RWPE2 (cell line): ENCODE measurements around the gene RPL4.
"Not testable (repeated sequence)": the region's sequence is repeated elsewhere in the genome, so short reads cannot be mapped to it uniquely, and the experiment has no call there.

Source experiments
- ATAC-seq: fragments of 200-7000 bp; cut with Tn5 transposase; 3 replicates; pipeline ENCODE4 v1.9.1; 2021; ENCODE audit warnings: low read depth
- DNase-seq: peaks from one replicate; pipeline ENCODE4 v3.0.0-alpha.2; 2020; ENCODE audit warnings: low spot score
- H3K27ac ChIP-seq: fragments of 450-650 bp; 2 replicates; pipeline ENCODE4 v1.5.1; 2017; ENCODE audit warnings: mild to moderate bottlenecking; ENCODE audit not compliant: poor library complexity, severe bottlenecking
- H3K27me3 ChIP-seq: fragments of 250-450 bp; sonication (Bioruptor Pico); 2 replicates; pipeline ENCODE4 v1.5.1; 2021; ENCODE audit warnings: mild to moderate bottlenecking, moderate library complexity; ENCODE audit not compliant: insufficient read depth, poor library complexity, severe bottlenecking
- H3K36me3 ChIP-seq: fragments of 250-450 bp; sonication (Bioruptor Pico); 2 replicates; pipeline ENCODE4 v1.5.1; 2020; ENCODE audit warnings: low read depth, mild to moderate bottlenecking, moderate library complexity
- H3K4me1 ChIP-seq: fragments of 250-450 bp; sonication (Bioruptor Pico); 2 replicates; pipeline ENCODE4 v1.5.1; 2021; ENCODE audit warnings: mild to moderate bottlenecking, moderate library complexity; ENCODE audit not compliant: insufficient read depth, poor library complexity, severe bottlenecking
- H3K4me3 ChIP-seq: fragments of 250-450 bp; sonication (Bioruptor Pico); 2 replicates; pipeline ENCODE4 v1.5.1; 2021; ENCODE audit warnings: mild to moderate bottlenecking, moderate library complexity; ENCODE audit not compliant: severe bottlenecking
- H3K9me3 ChIP-seq: fragments of 250-450 bp; sonication (Bioruptor Pico); 2 replicates; pipeline ENCODE4 v1.5.1; 2021; ENCODE audit warnings: mild to moderate bottlenecking, moderate library complexity; ENCODE audit not compliant: severe bottlenecking
- CTCF ChIP-seq: fragments of 450-650 bp; IDR thresholded peaks from one replicate; pipeline ENCODE4 v1.5.1; 2017; ENCODE audit warnings: mild to moderate bottlenecking, moderate library complexity; ENCODE audit not compliant: poor library complexity, severe bottlenecking

The RPL4 gene

GRCh38 chr15:66476535-66476934 is 28.1 kb downstream of the RPL4 start:
- Histone ChIP-seq H3K4me3 (no peak overlapping the region), H3K9me3 (no peaks in the 10 kb centered on the region), H3K27me3 (no peaks in the 10 kb centered on the region), H3K4me1 (peaks cover 23% of the 10 kb centered on the region), H3K27ac (no peak overlapping the region), H3K36me3 (peaks cover 40% of the 10 kb centered on the region)
- DNase-seq: peak; percentile 54
- no peak for ATAC-seq
- TF ChIP-seq CTCF: no peak

GRCh38 chr15:66474963-66475362 is 29.7 kb downstream of the RPL4 start:
- peaks cover 41% of the 10 kb centered on the region for H3K36me3 ChIP-seq
- TF ChIP-seq CTCF: no peak
- H3K9me3 ChIP-seq: no peaks in the 10 kb centered on the region
- peaks cover 8% of the 10 kb centered on the region for H3K4me1 ChIP-seq
- H3K4me3 ChIP-seq: no peak overlapping the region
- DNase-seq (peak; percentile 8), ATAC-seq (no peak)
- no peak overlapping the region for H3K27ac ChIP-seq
- H3K27me3 ChIP-seq: no peaks in the 10 kb centered on the region

- no peak for DNase-seq
- ATAC-seq: no peak
- no peak for TF ChIP-seq CTCF
- no peak overlapping the region for H3K4me3 ChIP-seq
- H3K4me1 ChIP-seq: peaks cover 6% of the 10 kb centered on the region
- H3K27ac ChIP-seq: no peak overlapping the region
- no peaks in the 10 kb centered on the region for H3K9me3 ChIP-seq
- H3K27me3 ChIP-seq: no peaks in the 10 kb centered on the region
- H3K36me3 ChIP-seq: peaks cover 41% of the 10 kb centered on the region
Measured at GRCh38 chr15:66474135-66474534, 30.5 kb downstream of the RPL4 start.

GRCh38 chr15:66472176-66472999 is 32.3 kb downstream of the RPL4 start:
- TF ChIP-seq CTCF: no peak
- Histone ChIP-seq H3K27me3 (no peaks in the 10 kb centered on the region), H3K27ac (no peak overlapping the region), H3K4me3 (no peak overlapping the region), H3K9me3 (no peaks in the 10 kb centered on the region), H3K4me1 (peaks cover 6% of the 10 kb centered on the region), H3K36me3 (peaks cover 59% of the 10 kb centered on the region)
- peak; percentile 49 for DNase-seq
- ATAC-seq: peak; percentile 37; the same call in 2 of the 3 replicates

GRCh38 chr15:66470825-66471224 is 33.8 kb downstream of the RPL4 start:
- H3K4me3 ChIP-seq, H3K27ac ChIP-seq, H3K9me3 ChIP-seq, H3K4me1 ChIP-seq, ATAC-seq, H3K27me3 ChIP-seq: not testable (repeated sequence)
- DNase-seq: peak; percentile 13
- peaks cover 74% of the 10 kb centered on the region for H3K36me3 ChIP-seq

GRCh38 chr15:66467162-66468040 is 37.3 kb downstream of the RPL4 start:
- DNase-seq, H3K4me1 ChIP-seq, ATAC-seq, H3K27ac ChIP-seq, H3K4me3 ChIP-seq, H3K9me3 ChIP-seq, H3K27me3 ChIP-seq: not testable (repeated sequence)
- peaks cover 71% of the 10 kb centered on the region for H3K36me3 ChIP-seq

GRCh38 chr15:66465294-66465693 is 39.4 kb downstream of the RPL4 start:
- not testable (repeated sequence) for DNase-seq, H3K9me3 ChIP-seq, H3K4me3 ChIP-seq, H3K27me3 ChIP-seq, H3K27ac ChIP-seq, ATAC-seq
- H3K4me1 ChIP-seq: peaks cover 23% of the 10 kb centered on the region
- H3K36me3 ChIP-seq: peaks cover 56% of the 10 kb centered on the region
